GM12878 (cell line): ENCODE measurements around the gene DOCK1. TPM values are rescaled to one million over a fixed set of nuclear protein-coding genes. Genes with fewer than 3 reads are reported as not detected.

Source experiments
- ATAC-seq: fragments of 200-7000 bp; cut with Tn5 transposase; 3 replicates; pipeline ENCODE4 v1.9.1; 2020; ENCODE audit warnings: mild to moderate bottlenecking, moderate library complexity
- BruUV-seq: library from RNA; stranded (reverse); fragments of 400-500 nt; replicated peaks from 2 replicates; lab custom pipeline; 2021; lab: Mats Ljungman, UMichigan
- CTCF ChIA-PET: fragments of 300-600 bp; sonication (Branson Sonifier 250); formaldehyde crosslinking; extraction: SDS; loops from one replicate; lab custom pipeline; 2021; ENCODE audit warnings: inconsistent platforms; lab: Yijun Ruan, JAX
- POLR2A ChIA-PET: fragments of 350-600 bp; formaldehyde crosslinking; extraction: SDS; loops from one replicate; lab custom pipeline; 2021; ENCODE audit warnings: inconsistent platforms; lab: Charles Lee
- RAD21 ChIA-PET: fragments of 300-600 bp; sonication (Branson Sonifier 250); formaldehyde crosslinking; loops from one replicate; lab custom pipeline; 2023; ENCODE audit warnings: antibody characterized with exemption; ENCODE audit not compliant: unreplicated experiment; lab: Charles Lee
- SMC1A ChIA-PET: fragments of 300-600 bp; sonication (Branson Sonifier 250); formaldehyde crosslinking; loops from one replicate; lab custom pipeline; 2023; ENCODE audit not compliant: unreplicated experiment, uncharacterized antibody; lab: Charles Lee
- DNase-seq: peaks from one replicate; pipeline ENCODE4 v3.0.0-alpha.2; 2011; ENCODE audit warnings: low read depth, low spot score
- FAIRE-seq: peaks from 3 replicates; lab custom pipeline; 2011; peaks lifted over from hg19 to GRCh38; lab: Jason Lieb, UNC
- H2AFZ ChIP-seq: 2 replicates; pipeline ENCODE4 v1.6.0; 2011; ENCODE audit warnings: low read depth, low read length, control low read depth; ENCODE audit not compliant: control insufficient read depth
- H3K27ac ChIP-seq: 2 replicates; pipeline ENCODE4 v1.5.1; 2011; ENCODE audit warnings: control low read depth; ENCODE audit not compliant: control insufficient read depth, insufficient read depth
- H3K27me3 ChIP-seq, 2 experiments: replicated peaks in 1 of 2; 2 replicates each; pipeline versions ENCODE4 v1.6.0 to v1.6.1; 2011; ENCODE audit warnings: low read length in 1 of 2; ENCODE audit not compliant: control insufficient read depth in 2 of 2, insufficient read depth in 2 of 2
- H3K36me3 ChIP-seq, 2 experiments: 2 replicates each; pipeline ENCODE4 v1.5.1; 2011; ENCODE audit warnings: low read length in 1 of 2; ENCODE audit not compliant: control insufficient read depth in 2 of 2, insufficient read depth in 2 of 2
- H3K4me1 ChIP-seq: 2 replicates; pipeline ENCODE4 v1.6.1; 2011; ENCODE audit warnings: mild to moderate bottlenecking, low read length, moderate library complexity, mixed read lengths; ENCODE audit not compliant: control insufficient read depth, insufficient read depth
- H3K4me2 ChIP-seq: 2 replicates; pipeline ENCODE4 v1.6.0; 2011; ENCODE audit warnings: control low read depth; ENCODE audit not compliant: control insufficient read depth, insufficient read depth
- H3K4me3 ChIP-seq: fragments of 200-600 bp; sonication (generic); 2 replicates; pipeline ENCODE4 v1.5.1; 2016
- H3K79me2 ChIP-seq: 2 replicates; pipeline ENCODE4 v1.6.0; 2011; ENCODE audit warnings: low read length; ENCODE audit not compliant: control insufficient read depth, insufficient read depth
- H3K9ac ChIP-seq: 2 replicates; pipeline ENCODE4 v1.8.0; 2011; ENCODE audit warnings: low read length, control low read depth, mixed read lengths; ENCODE audit not compliant: control insufficient read depth, insufficient read depth
- H3K9me3 ChIP-seq: replicated peaks from 3 replicates; pipeline ENCODE4 v1.5.1; 2011; ENCODE audit warnings: mild to moderate bottlenecking, low read length; ENCODE audit not compliant: control insufficient read depth, insufficient read depth
- H4K20me1 ChIP-seq: 2 replicates; pipeline ENCODE4 v1.6.0; 2011; ENCODE audit not compliant: control insufficient read depth, insufficient read depth
- ASH2L ChIP-seq: fragments of 300-600, 200-600 bp; sonication (generic); IDR thresholded peaks from 2 replicates; pipeline ENCODE4 v1.6.1; 2017; ENCODE audit warnings: low read depth, mild to moderate bottlenecking, borderline replicate concordance
- ATF3 ChIP-seq: IDR thresholded peaks from 2 replicates; pipeline ENCODE4 v1.6.1; 2011; ENCODE audit warnings: low read depth, mild to moderate bottlenecking, low read length, moderate library complexity, borderline replicate concordance; ENCODE audit errors: extremely low read depth
- E4F1 ChIP-seq: fragments of 450-650 bp; IDR thresholded peaks from 2 replicates; pipeline ENCODE4 v1.6.1; 2018; ENCODE audit warnings: borderline replicate concordance, mild to moderate bottlenecking; ENCODE audit not compliant: partially characterized antibody
- EED ChIP-seq: sonication (generic); IDR thresholded peaks from 2 replicates; pipeline ENCODE4 v1.6.1; 2016; ENCODE audit warnings: antibody characterized with exemption, low read depth
- HDAC2 ChIP-seq: fragments of 200-600 bp; sonication (generic); IDR thresholded peaks from 2 replicates; pipeline ENCODE4 v1.6.1; 2017
- KLF5 ChIP-seq: fragments of 450-650 bp; IDR thresholded peaks from 2 replicates; pipeline ENCODE4 v1.6.1; 2014; ENCODE audit warnings: mild to moderate bottlenecking; ENCODE audit not compliant: partially characterized antibody
- MEF2B ChIP-seq: fragments of 450-650 bp; IDR thresholded peaks from 2 replicates; pipeline ENCODE4 v1.6.1; 2018; ENCODE audit warnings: mild to moderate bottlenecking, moderate library complexity; ENCODE audit not compliant: partially characterized antibody, poor library complexity, severe bottlenecking
- POLR2A ChIP-seq: IDR thresholded peaks from 2 replicates; pipeline ENCODE4 v1.6.1; 2011; ENCODE audit warnings: low read depth, mild to moderate bottlenecking, low read length
- RELB ChIP-seq: fragments of 450-650 bp; IDR thresholded peaks from 2 replicates; pipeline ENCODE4 v1.6.1; 2017; ENCODE audit warnings: low read depth, mild to moderate bottlenecking, moderate library complexity
- SIN3A ChIP-seq: IDR thresholded peaks from 2 replicates; pipeline ENCODE4 v1.6.1; 2012; ENCODE audit warnings: low read depth, low read length, improper control_type of control experiment
- SREBF1 ChIP-seq: IDR thresholded peaks from 2 replicates; pipeline ENCODE4 v1.6.1; 2012; ENCODE audit warnings: mild to moderate bottlenecking, low read length
- TCF12 ChIP-seq: IDR thresholded peaks from 2 replicates; pipeline ENCODE4 v1.6.1; 2011; ENCODE audit warnings: low read depth, mild to moderate bottlenecking, low read length
- WGBS: methylation state at CpG from one replicate; pipeline ENCODE4 v1.1.6; 2016; ENCODE audit warnings: low lambda C conversion rate; ENCODE audit not compliant: insufficient replicate concordance, insufficient coverage; ENCODE audit errors: missing lambda C conversion rate; 5-methylcytosine and 5-hydroxymethylcytosine counted together
- in situ Hi-C: fragments of 300-500 bp; cut with MboI; formaldehyde crosslinking; loops from 9 replicates; pipeline ENCODE4 v1.14.3; 2018; ENCODE audit warnings: mixed read lengths
- intact Hi-C: fragments of 100-400 bp; cut with micrococcal nuclease; formaldehyde crosslinking; loops from one replicate; pipeline ENCODE4 v1.14.2; 2022; ENCODE audit not compliant: unreplicated experiment
- polyA plus RNA-seq, 11 experiments: library from polyadenylated mRNA; depleted of rRNA in 4 of 11; unstranded in 6 of 11; stranded (reverse) in 5 of 11; fragments of >200 nt; fragmentation: Nextera tagmentation in 4 of 11; fragmentation: Illumina TruSeq in 1 of 11; extraction: Ambion mirVana in 4 of 11; extraction: Trizol in 1 of 11; gene quantifications; 1 replicate in 1 of 11; 2 replicates in 10 of 11; pipeline versions ENCODE4 v1.2.1 to v1.2.3, GENCODE V29; 2011 to 2016; ENCODE audit warnings: inconsistent platforms in 2 of 11, missing spikeins in 2 of 11, low read depth in 1 of 11
- total RNA-seq, 4 experiments: library from RNA; depleted of rRNA in 3 of 4; stranded (reverse); fragments of >200 nt in 3 of 4; fragmentation: Illumina TruSeq in 1 of 4; extraction: Trizol in 1 of 4; gene quantifications; 2 replicates each; pipeline versions ENCODE4 v1.2.1 to v1.2.3, GENCODE V29; 2013 to 2021

Gene DOCK1
- total and polyA plus RNA-seq, 10 of the 15 experiments (the other 5 are each of a cell fraction or from before 2014, with no cell fraction given), result 0.05 to 0.18 TPM; not detected in 8

- FAIRE-seq (no peak), ATAC-seq (no peak), DNase-seq (no peak)
- POLR2A ChIA-PET, result no interaction called here
- no peak overlapping the region for H2AFZ ChIP-seq
- no peak overlapping the region for H3K9ac ChIP-seq
- H3K36me3 ChIP-seq, result no peaks in the 10 kb centered on the region
- CTCF ChIA-PET, result no interaction called here
- intact Hi-C loops, result no loop called here
- RAD21 ChIA-PET, result no interaction called here
- TF ChIP-seq ASH2L, result no peak
- TF ChIP-seq KLF5, result no peak
- H3K27ac ChIP-seq, result no peak overlapping the region
- H3K27me3 ChIP-seq, result no peaks in the 10 kb centered on the region
- SMC1A ChIA-PET, result no interaction called here
- no TSS peak for BruUV-seq
- H3K4me3 ChIP-seq, result no peak overlapping the region
- peaks cover 4% of the 10 kb centered on the region for H3K9me3 ChIP-seq
- 76% methylated on average over 6 of the region's 6 CpGs for WGBS
- no peaks in the 10 kb centered on the region for H4K20me1 ChIP-seq
- H3K4me2 ChIP-seq, result no peak overlapping the region
- in situ Hi-C loops, result no loop called here
- no peaks in the 10 kb centered on the region for H3K79me2 ChIP-seq
- no peaks in the 10 kb centered on the region for H3K4me1 ChIP-seq
These were observed 41.5 kb downstream of the DOCK1 start for GRCh38 chr10:126946746-126947145.

DNA sequence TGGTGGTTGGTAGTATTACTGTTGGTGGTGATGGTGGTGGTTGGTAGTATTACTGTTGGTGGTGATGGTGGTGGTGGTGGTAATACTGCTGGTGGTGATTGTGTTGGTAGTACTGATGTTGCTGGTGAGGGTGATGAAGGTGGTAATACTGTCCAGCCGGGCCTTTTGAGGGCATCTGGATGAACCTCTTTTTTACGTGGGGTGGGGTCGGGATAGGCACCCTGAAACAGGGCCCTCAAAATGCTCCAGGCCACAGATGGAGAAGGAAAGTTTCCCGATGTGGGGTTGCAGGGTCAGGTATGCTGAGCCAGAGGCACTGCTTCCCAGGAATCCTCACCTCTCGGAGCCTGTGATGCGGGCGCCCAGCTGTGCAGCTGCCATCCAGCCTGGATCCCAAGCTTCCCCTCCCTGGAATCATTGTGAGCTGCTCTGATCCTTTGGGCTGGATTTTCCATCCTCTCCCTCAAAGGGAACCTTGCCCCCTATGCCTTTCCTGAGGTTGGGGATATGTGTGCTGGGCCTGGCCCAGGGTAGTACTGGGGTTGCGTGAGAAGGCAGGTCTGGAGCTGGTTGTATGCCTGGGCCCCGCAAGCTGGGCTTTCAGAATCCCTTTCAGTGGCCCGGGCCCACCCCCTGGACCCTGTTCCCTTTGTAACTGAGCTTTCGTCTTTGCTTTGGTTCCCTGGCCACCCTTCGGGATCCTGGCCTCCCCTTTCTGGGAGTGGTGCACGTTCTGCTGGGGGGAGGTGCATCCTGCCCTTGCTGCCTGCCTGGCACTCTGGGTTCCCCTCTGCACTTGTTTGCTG, 43.3 kb downstream of the DOCK1 start:
- RAD21 ChIA-PET, result no interaction called here
- SMC1A ChIA-PET, result no interaction called here
- POLR2A ChIA-PET, result no interaction called here
- Histone ChIP-seq H3K27me3 (no peaks in the 10 kb centered on the region), H3K4me3 (no peak overlapping the region), H3K9ac (no peak overlapping the region), H3K4me1 (no peaks in the 10 kb centered on the region), H3K79me2 (no peaks in the 10 kb centered on the region), H2AFZ (no peak overlapping the region), H3K27ac (no peak overlapping the region), H4K20me1 (no peaks in the 10 kb centered on the region), H3K9me3 (peaks cover 4% of the 10 kb centered on the region), H3K4me2 (no peak overlapping the region), H3K36me3 (no peaks in the 10 kb centered on the region)
- FAIRE-seq, result no peak
- in situ Hi-C loops (no loop called here), intact Hi-C loops (no loop called here)
- no peak for DNase-seq
- no TSS peak for BruUV-seq
- 30% methylated on average over 13 of the region's 13 CpGs for whole genome bisulfite sequencing
- no peak for ATAC-seq
- CTCF ChIA-PET, result no interaction called here
- TF ChIP-seq TCF12 (no peak), SREBF1 (no peak), E4F1 (no peak), EED (no peak), RELB (no peak), HDAC2 (no peak), ATF3 (no peak), MEF2B (no peak), SIN3A (no peak), POLR2A (no peak)
